GM23338 (cell line): Measurements from ENCODE around the gene FURIN. TPM values are rescaled to one million over a fixed set of nuclear protein-coding genes. Genes with fewer than 3 reads are reported as not detected.

Source experiments
- CTCF ChIP-seq, 2 experiments: fragments of 200-600 bp in 1 of 2; sonication (generic) in 1 of 2; conservative IDR thresholded peaks; 2 replicates each; pipeline versions ENCODE4 v1.5.1 to v1.6.1; 2016 to 2017; ENCODE audit warnings: antibody characterized with exemption in 2 of 2, low read depth in 2 of 2, mild to moderate bottlenecking in 2 of 2, moderate library complexity in 1 of 2
- EZH2 ChIP-seq: fragments of 200-600 bp; sonication (generic); IDR thresholded peaks from one replicate; pipeline ENCODE4 v1.8.0; 2017; ENCODE audit warnings: antibody characterized with exemption, mild to moderate bottlenecking, low read depth; ENCODE audit not compliant: unreplicated experiment
- NANOG ChIP-seq: IDR thresholded peaks from 2 replicates; pipeline ENCODE4 v1.6.1; 2016; ENCODE audit warnings: antibody characterized with exemption, borderline replicate concordance
- POLR2AphosphoS5 ChIP-seq: IDR thresholded peaks from 2 replicates; pipeline ENCODE4 v1.6.1; 2016; ENCODE audit warnings: antibody characterized with exemption, low read depth
- REST ChIP-seq: IDR thresholded peaks from one replicate; pipeline ENCODE4 v1.6.1; 2018; ENCODE audit warnings: antibody characterized with exemption; ENCODE audit not compliant: unreplicated experiment
- STAT1 ChIP-seq: IDR thresholded peaks from one replicate; pipeline ENCODE4 v1.6.1; 2016; ENCODE audit warnings: antibody characterized with exemption; ENCODE audit not compliant: unreplicated experiment
- ZNF114 ChIP-seq: fragments of 250-450 bp; sonication (Bioruptor Pico); IDR thresholded peaks from 2 replicates; pipeline ENCODE4 v1.5.0; 2020; ENCODE audit warnings: mild to moderate bottlenecking, moderate library complexity
- ZNF462 ChIP-seq: fragments of 250-450 bp; sonication (Bioruptor Pico); IDR thresholded peaks from 2 replicates; pipeline ENCODE4 v1.5.0; 2020; ENCODE audit warnings: mild to moderate bottlenecking, moderate library complexity
- polyA plus RNA-seq: library from polyadenylated mRNA; unstranded; fragments of >200 nt; fragmentation: Nextera tagmentation; extraction: Ambion mirVana; gene quantifications from 2 replicates; pipeline ENCODE4 v1.2.1, GENCODE V29; 2016
- total RNA-seq: library from RNA; depleted of rRNA; stranded (reverse); fragments of >200 nt; shearing (Covaris generic); gene quantifications from 2 replicates; pipeline ENCODE4 v1.2.3, GENCODE V29; 2014

FURIN gene
- total and polyA plus RNA-seq, 2 experiments from 2014 or later, result 6.3 to 20.9 TPM

DNA sequence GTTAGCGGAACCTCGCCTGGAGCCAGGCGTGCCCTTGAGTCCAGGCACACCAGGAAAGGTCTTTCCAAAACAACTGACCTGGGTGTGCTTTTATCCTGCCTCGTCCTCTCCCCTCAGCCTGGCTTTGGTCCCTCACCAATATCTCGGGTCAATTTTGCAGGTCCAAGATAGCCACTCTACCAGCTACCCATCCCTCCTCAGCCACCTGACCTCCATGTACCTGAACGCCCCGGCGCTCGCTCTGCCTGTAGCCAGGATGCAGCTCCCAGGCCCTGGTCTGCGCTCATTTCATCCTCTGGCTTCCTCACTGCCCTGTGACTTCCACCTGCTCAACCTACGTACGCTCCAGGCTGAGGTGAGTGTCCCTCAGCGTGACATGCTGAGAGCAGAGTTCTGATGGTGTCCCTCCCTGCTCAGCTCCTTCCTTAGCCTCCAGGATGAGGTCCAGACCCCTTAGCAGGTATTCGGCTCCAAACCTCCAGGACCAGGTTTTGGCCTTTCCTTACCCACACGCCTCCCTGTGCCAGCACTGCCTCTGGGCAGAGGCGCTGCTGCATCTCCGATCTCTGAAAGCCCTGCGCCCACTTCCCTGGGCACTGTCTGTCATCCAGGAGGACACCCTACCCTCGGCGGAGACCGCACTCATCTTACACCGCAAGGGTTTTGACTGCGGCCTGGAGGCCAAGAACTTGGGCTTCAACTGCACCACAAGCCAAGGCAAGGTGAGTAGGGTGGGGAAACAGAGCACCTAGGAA, 49.8 kb downstream of the FURIN start (continued):
- TF ChIP-seq ZNF462 (CRISPR knock-in tag), result no peak
- TF ChIP-seq REST, result no peak
- TF ChIP-seq NANOG, result no peak
- TF ChIP-seq EZH2, result no peak
- no peak for TF ChIP-seq POLR2AphosphoS5
- TF ChIP-seq STAT1, result no peak
- TF ChIP-seq CTCF (conservative IDR thresholded peaks at IDR 0.05; ENCODE audit: low read depth in 2 of 2), result no peak
- no peak for TF ChIP-seq ZNF114 (CRISPR knock-in tag)
